GM19025 (cell line): ENCODE measurements around the gene SLC44A1.

ENCODE experiments used
- ATAC-seq: cut with Tn5 transposase; IDR thresholded peaks from one replicate; pipeline ENCODE4 v1.9.1; 2021; ENCODE audit warnings: mild to moderate bottlenecking, low read depth, moderate library complexity; ENCODE audit not compliant: unreplicated experiment

SLC44A1 gene

GRCh38 chr9:105449081-105449480 lies 204.6 kb downstream of the SLC44A1 start:
- ATAC-seq: no peak

GRCh38 chr9:105452185-105452584 lies 207.7 kb downstream of the SLC44A1 start:
- no peak for ATAC-seq

GRCh38 chr9:105455836-105456475 lies 211.5 kb downstream of the SLC44A1 start:
- no peak for ATAC-seq

- ATAC-seq: no peak
Measured at GRCh38 chr9:105457560-105458294, 213.3 kb downstream of the SLC44A1 start.

- no peak for ATAC-seq
Measured at GRCh38 chr9:105458404-105458803, 214.0 kb downstream of the SLC44A1 start.

- ATAC-seq: no peak
Measured at GRCh38 chr9:105459336-105459735, 214.9 kb downstream of the SLC44A1 start.

- ATAC-seq: no peak
Measured at GRCh38 chr9:105466898-105467455, 222.5 kb downstream of the SLC44A1 start.

GRCh38 chr9:105468875-105469274 lies 224.4 kb downstream of the SLC44A1 start:
- ATAC-seq: no peak

GRCh38 chr9:105473221-105473620 lies 228.8 kb downstream of the SLC44A1 start:
- ATAC-seq: no peak

GRCh38 chr9:105475302-105475701 lies 230.9 kb downstream of the SLC44A1 start:
- no peak for ATAC-seq

- no peak for ATAC-seq
Measured at GRCh38 chr9:105479846-105480245, 235.4 kb downstream of the SLC44A1 start.

GRCh38 chr9:105483618-105484017 lies 239.2 kb downstream of the SLC44A1 start:
- ATAC-seq: no peak

GRCh38 chr9:105484226-105484625 lies 239.8 kb downstream of the SLC44A1 start:
- no peak for ATAC-seq

- no peak for ATAC-seq
Measured at GRCh38 chr9:105485131-105485530, 240.7 kb downstream of the SLC44A1 start.
